ENCODE measurements around the gene AKAP13.

AKAP13 gene

GRCh38 chr15:85568261-85568808 is 187.9 kb downstream of the AKAP13 start:
- ChIA-PET POLR2A (no interaction called here), CTCF (no interaction called here)
- no peak for DNase-seq (ENCODE audit: extremely low spot score)
- no peak for TF ChIP-seq FOXK2 (IDR thresholded peaks at IDR 0.05)
- no peak for TF ChIP-seq ZNF384 (IDR thresholded peaks at IDR 0.05)
- TF ChIP-seq BHLHE40 (IDR thresholded peaks at IDR 0.05; ENCODE audit: borderline replicate concordance) = no peak
- TF ChIP-seq CTBP1 (IDR thresholded peaks at IDR 0.05; ENCODE audit: borderline replicate concordance) = no peak
- TF ChIP-seq ARNT (IDR thresholded peaks at IDR 0.05) = no peak
- TF ChIP-seq TARDBP (IDR thresholded peaks at IDR 0.05) = no peak
- no peak for TF ChIP-seq SP1 (IDR thresholded peaks at IDR 0.05)
- TF ChIP-seq LEF1 (IDR thresholded peaks at IDR 0.05; ENCODE audit: borderline replicate concordance) = no peak
- TF ChIP-seq PKNOX1 (IDR thresholded peaks at IDR 0.05) = no peak
- TF ChIP-seq FOXM1 (IDR thresholded peaks at IDR 0.05; ENCODE audit: borderline replicate concordance) = no peak
- TF ChIP-seq L3MBTL2 (conservative IDR thresholded peaks at IDR 0.05) = no peak
- TF ChIP-seq SUZ12 (IDR thresholded peaks at IDR 0.05) = no peak
- no peak for TF ChIP-seq NFRKB (IDR thresholded peaks at IDR 0.05)
- no peak for TF ChIP-seq HDGF (IDR thresholded peaks at IDR 0.05; ENCODE audit: borderline replicate concordance)
- TF ChIP-seq FOXA1 (IDR thresholded peaks at IDR 0.05) = no peak
- TF ChIP-seq ELF4 (IDR thresholded peaks at IDR 0.05) = no peak

- CTCF ChIA-PET = no interaction called here
- TF ChIP-seq CTBP1 (IDR thresholded peaks at IDR 0.05; ENCODE audit: borderline replicate concordance) (no peak), ZNF384 (IDR thresholded peaks at IDR 0.05) (no peak)
- DNase-seq (ENCODE audit: extremely low spot score) = no peak
Observed at GRCh38 chr15:85570336-85570735, 189.9 kb downstream of the AKAP13 start.

DNA sequence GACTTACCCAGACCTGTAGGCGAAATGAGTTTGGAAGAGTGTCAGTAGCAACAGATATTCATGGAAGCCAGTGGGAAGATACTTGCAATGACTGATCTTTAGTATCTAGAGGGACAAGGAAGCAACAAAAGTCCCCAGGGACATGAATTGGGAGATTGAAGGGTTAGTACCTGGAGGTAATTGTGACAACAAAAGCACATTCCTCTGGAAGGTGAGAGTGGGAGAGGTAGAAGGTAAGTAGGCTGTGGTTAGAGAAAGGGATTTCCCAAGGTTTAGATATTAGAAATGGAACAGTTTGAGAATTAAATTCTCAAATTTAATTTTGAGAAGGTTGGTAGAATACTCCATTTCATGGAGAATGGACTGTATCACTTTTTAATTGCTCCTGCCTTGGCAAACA is 191.4 kb downstream of the AKAP13 start:
- no peak for TF ChIP-seq FOXM1 (IDR thresholded peaks at IDR 0.05; ENCODE audit: borderline replicate concordance)
- CTCF ChIA-PET = no interaction called here
- POLR2A ChIA-PET = no interaction called here
- DNase-seq (ENCODE audit: extremely low spot score) = no peak

More at GRCh38 chr15:85570336-85570735, 189.9 kb downstream of the AKAP13 start:
- POLR2A ChIA-PET = no interaction called here

DNA sequence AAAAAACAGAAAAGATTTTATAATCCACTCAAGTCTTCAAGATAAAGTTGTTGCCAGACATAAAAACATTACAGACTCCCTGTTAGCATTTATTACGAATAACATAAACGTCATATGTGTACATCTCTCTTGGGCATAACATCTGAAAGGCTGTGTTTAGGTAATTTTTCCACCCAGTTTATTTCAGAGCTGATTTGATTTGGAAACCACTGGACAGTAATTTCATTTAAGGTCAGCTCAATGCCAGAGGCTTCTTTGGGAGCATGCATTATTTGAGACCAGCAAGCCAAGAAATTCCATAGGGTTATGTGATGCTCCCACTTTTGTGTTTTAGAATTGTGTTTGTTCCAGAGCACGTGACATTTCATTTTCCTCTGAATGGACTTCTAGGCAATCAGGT is 196.0 kb downstream of the AKAP13 start:
- no peak for TF ChIP-seq HDGF (IDR thresholded peaks at IDR 0.05; ENCODE audit: borderline replicate concordance)
- no peak for TF ChIP-seq CTBP1 (IDR thresholded peaks at IDR 0.05; ENCODE audit: borderline replicate concordance)
- TF ChIP-seq ELF4 (IDR thresholded peaks at IDR 0.05) = no peak
- TF ChIP-seq ARNT (IDR thresholded peaks at IDR 0.05) = no peak
- TF ChIP-seq SUZ12 (IDR thresholded peaks at IDR 0.05) = no peak
- TF ChIP-seq TARDBP (IDR thresholded peaks at IDR 0.05) = no peak
- TF ChIP-seq L3MBTL2 (conservative IDR thresholded peaks at IDR 0.05) = no peak
- TF ChIP-seq FOXM1 (IDR thresholded peaks at IDR 0.05; ENCODE audit: borderline replicate concordance) = no peak
- no peak for TF ChIP-seq LEF1 (IDR thresholded peaks at IDR 0.05; ENCODE audit: borderline replicate concordance)
- TF ChIP-seq SP1 (IDR thresholded peaks at IDR 0.05) = no peak
- no peak for TF ChIP-seq FOXA1 (IDR thresholded peaks at IDR 0.05)

DNA sequence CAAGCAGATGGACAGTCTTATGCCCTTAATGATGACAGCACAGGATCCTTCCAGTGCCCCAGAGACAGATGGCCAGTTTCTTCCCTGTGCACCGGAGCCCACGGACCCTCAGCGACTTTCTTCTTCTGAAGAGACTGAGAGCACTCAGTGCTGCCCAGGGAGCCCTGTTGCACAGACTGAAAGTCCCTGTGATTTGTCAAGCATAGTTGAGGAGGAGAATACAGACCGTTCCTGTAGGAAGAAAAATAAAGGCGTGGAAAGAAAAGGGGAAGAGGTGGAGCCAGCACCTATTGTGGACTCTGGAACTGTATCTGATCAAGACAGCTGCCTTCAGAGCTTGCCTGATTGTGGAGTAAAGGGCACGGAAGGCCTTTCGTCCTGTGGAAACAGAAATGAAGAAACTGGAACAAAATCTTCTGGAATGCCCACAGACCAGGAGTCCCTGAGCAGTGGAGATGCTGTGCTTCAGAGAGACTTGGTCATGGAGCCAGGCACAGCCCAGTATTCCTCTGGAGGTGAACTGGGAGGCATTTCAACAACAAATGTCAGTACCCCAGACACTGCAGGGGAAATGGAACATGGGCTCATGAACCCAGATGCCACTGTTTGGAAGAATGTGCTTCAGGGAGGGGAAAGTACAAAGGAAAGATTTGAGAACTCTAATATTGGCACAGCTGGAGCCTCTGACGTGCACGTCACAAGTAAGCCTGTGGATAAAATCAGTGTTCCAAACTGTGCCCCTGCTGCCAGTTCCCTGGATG is 198.7 kb downstream of the AKAP13 start:
- TF ChIP-seq SP1 (IDR thresholded peaks at IDR 0.05) = no peak
- no peak for TF ChIP-seq TARDBP (IDR thresholded peaks at IDR 0.05)
- TF ChIP-seq ZNF384 (IDR thresholded peaks at IDR 0.05) = no peak
- no peak for TF ChIP-seq CTBP1 (IDR thresholded peaks at IDR 0.05; ENCODE audit: borderline replicate concordance)
- TF ChIP-seq FOXA1 (IDR thresholded peaks at IDR 0.05) = no peak
- TF ChIP-seq HDGF (IDR thresholded peaks at IDR 0.05; ENCODE audit: borderline replicate concordance) = no peak
- TF ChIP-seq BHLHE40 (IDR thresholded peaks at IDR 0.05; ENCODE audit: borderline replicate concordance) = no peak
- no peak for TF ChIP-seq FOXK2 (IDR thresholded peaks at IDR 0.05)
- no peak for TF ChIP-seq NFRKB (IDR thresholded peaks at IDR 0.05)
- TF ChIP-seq ARNT (IDR thresholded peaks at IDR 0.05) = no peak
- no peak for TF ChIP-seq PKNOX1 (IDR thresholded peaks at IDR 0.05)
- TF ChIP-seq L3MBTL2 (conservative IDR thresholded peaks at IDR 0.05) = no peak
- TF ChIP-seq SUZ12 (IDR thresholded peaks at IDR 0.05) = no peak
- TF ChIP-seq ELF4 (IDR thresholded peaks at IDR 0.05) = no peak
- no peak for TF ChIP-seq FOXM1 (IDR thresholded peaks at IDR 0.05; ENCODE audit: borderline replicate concordance)
- TF ChIP-seq LEF1 (IDR thresholded peaks at IDR 0.05; ENCODE audit: borderline replicate concordance) = no peak
- CTCF ChIA-PET = no interaction called here
- POLR2A ChIA-PET = no interaction called here
- DNase-seq (ENCODE audit: extremely low spot score) = no peak

More for the DNA sequence above, 196.0 kb downstream of the AKAP13 start:
- POLR2A ChIA-PET = no interaction called here
- CTCF ChIA-PET = no interaction called here
- no peak for DNase-seq (ENCODE audit: extremely low spot score)

- POLR2A ChIA-PET = no interaction called here
- CTCF ChIA-PET = no interaction called here
- no peak for TF ChIP-seq TARDBP (IDR thresholded peaks at IDR 0.05)
- TF ChIP-seq L3MBTL2 (conservative IDR thresholded peaks at IDR 0.05) = no peak
- no peak for TF ChIP-seq SUZ12 (IDR thresholded peaks at IDR 0.05)
- no peak for TF ChIP-seq NFRKB (IDR thresholded peaks at IDR 0.05)
- TF ChIP-seq ELF4 (IDR thresholded peaks at IDR 0.05) = no peak
- no peak for DNase-seq (ENCODE audit: extremely low spot score)
Observed at GRCh38 chr15:85579957-85580694, 199.7 kb downstream of the AKAP13 start.

DNA sequence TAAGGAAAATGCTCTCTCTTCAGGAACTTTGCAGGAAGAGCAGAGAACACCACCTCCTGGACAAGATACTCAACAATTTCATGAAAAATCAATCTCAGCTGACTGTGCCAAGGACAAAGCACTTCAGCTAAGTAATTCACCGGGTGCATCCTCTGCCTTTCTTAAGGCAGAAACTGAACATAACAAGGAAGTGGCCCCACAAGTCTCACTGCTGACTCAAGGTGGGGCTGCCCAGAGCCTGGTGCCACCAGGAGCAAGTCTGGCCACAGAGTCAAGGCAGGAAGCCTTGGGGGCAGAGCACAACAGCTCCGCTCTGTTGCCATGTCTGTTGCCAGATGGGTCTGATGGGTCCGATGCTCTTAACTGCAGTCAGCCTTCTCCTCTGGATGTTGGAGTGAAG is 200.5 kb downstream of the AKAP13 start:
- no peak for DNase-seq (ENCODE audit: extremely low spot score)
- ChIA-PET CTCF (no interaction called here), POLR2A (no interaction called here)
- no peak for TF ChIP-seq SUZ12 (IDR thresholded peaks at IDR 0.05)
- TF ChIP-seq ARNT (IDR thresholded peaks at IDR 0.05) = no peak
- TF ChIP-seq LEF1 (IDR thresholded peaks at IDR 0.05; ENCODE audit: borderline replicate concordance) = no peak
- no peak for TF ChIP-seq ZNF384 (IDR thresholded peaks at IDR 0.05)
- TF ChIP-seq BHLHE40 (IDR thresholded peaks at IDR 0.05; ENCODE audit: borderline replicate concordance) = no peak
- TF ChIP-seq FOXA1 (IDR thresholded peaks at IDR 0.05) = no peak
- no peak for TF ChIP-seq L3MBTL2 (conservative IDR thresholded peaks at IDR 0.05)
- TF ChIP-seq HDGF (IDR thresholded peaks at IDR 0.05; ENCODE audit: borderline replicate concordance) = no peak
- no peak for TF ChIP-seq SP1 (IDR thresholded peaks at IDR 0.05)
- TF ChIP-seq FOXK2 (IDR thresholded peaks at IDR 0.05) = no peak
- no peak for TF ChIP-seq ELF4 (IDR thresholded peaks at IDR 0.05)
- TF ChIP-seq FOXM1 (IDR thresholded peaks at IDR 0.05; ENCODE audit: borderline replicate concordance) = no peak
- no peak for TF ChIP-seq CTBP1 (IDR thresholded peaks at IDR 0.05; ENCODE audit: borderline replicate concordance)
- TF ChIP-seq PKNOX1 (IDR thresholded peaks at IDR 0.05) = no peak
- no peak for TF ChIP-seq TARDBP (IDR thresholded peaks at IDR 0.05)

Measured in HEK293T (cell line).